ENCODE data around the gene ZFAND2A. TPM values are rescaled to one million over a fixed set of nuclear protein-coding genes. Genes with fewer than 3 reads are reported as not detected.

ZFAND2A gene, protein sequence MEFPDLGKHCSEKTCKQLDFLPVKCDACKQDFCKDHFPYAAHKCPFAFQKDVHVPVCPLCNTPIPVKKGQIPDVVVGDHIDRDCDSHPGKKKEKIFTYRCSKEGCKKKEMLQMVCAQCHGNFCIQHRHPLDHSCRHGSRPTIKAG
- 24.1 and 25.5 TPM in 2 replicates for total RNA-seq

DNA sequence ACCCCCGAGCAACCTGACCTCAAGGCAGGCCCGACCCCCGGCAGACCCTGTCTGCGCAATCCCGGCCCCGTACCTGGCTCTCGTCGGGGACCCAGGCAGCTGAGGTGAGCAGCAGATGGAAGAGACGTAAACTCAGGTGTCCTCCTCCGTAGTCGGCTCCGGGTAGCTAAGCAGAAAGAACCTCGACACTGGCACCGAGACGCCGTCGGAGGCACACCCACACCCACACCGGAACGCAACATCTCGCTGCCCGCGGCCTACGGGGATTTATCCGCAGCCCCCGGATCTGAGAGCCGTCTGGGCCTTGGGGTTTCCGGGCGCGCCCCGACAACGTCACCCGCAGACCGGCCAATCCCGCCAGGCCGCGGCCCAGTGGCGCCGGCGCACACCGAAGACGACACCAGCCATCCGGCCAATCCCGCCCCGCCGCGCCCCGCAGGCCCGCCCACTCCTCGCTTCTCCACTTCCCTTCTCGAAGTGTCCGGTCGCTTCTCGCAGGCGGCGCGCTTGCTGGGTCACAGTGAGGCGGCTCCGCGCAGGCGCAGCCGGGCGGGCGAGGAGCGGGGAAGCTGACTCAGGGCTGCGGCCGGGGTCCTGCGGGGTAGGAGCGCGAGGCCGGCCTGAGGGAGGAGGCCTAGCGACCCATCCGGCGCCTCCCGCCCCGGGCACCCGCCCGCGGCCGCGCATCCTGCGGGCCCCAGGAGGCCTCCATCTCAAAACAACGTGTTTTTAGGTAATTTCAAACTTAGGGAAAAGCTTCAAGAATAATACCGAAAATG lies at the start of gene ZFAND2A:
ZFAND2A (minus strand) TSS at position 306 of the 779 bp plus-strand sequence. CDS start 1,984 bp downstream, outside the sequence.

Other genes starting within 250 kb of the ZFAND2A start
- gene ADAP1, start 205.5 kb downstream of the ZFAND2A start, total RNA-seq: 0.44 and 5.9 TPM in 2 replicates
- gene COX19, start 184.6 kb downstream of the ZFAND2A start, total RNA-seq: 4.3 and 8.8 TPM in 2 replicates
- gene CYP2W1, start 177.0 kb downstream of the ZFAND2A start, total RNA-seq: not detected in 2 replicates
- 7.8 TPM in 2 replicates for gene GPR146, start 115.7 kb downstream of the ZFAND2A start, total RNA-seq
- 0.79 and 2.0 TPM in 2 replicates for gene GPER1, start 72.1 kb downstream of the ZFAND2A start, total RNA-seq
- not detected in 2 replicates for gene UNCX, start 72.7 kb upstream of the ZFAND2A start, total RNA-seq